BLaER1 (cell line): ENCODE results near the gene FN3K.
"Not testable (repeated sequence)": the region's sequence is repeated elsewhere in the genome, so short reads cannot be mapped to it uniquely, and the experiment has no call there.

Experiments
- H3K27ac ChIP-seq: shearing (Covaris generic); formaldehyde crosslinking; 2 replicates; pipeline ENCODE4 v1.8.1; 2022
- H3K27me3 ChIP-seq: shearing (Covaris generic); formaldehyde crosslinking; 2 replicates; pipeline ENCODE4 v1.8.1; 2022
- H3K36me3 ChIP-seq: shearing (Covaris generic); formaldehyde crosslinking; 2 replicates; pipeline ENCODE4 v1.8.1; 2022
- H3K4me1 ChIP-seq: shearing (Covaris generic); formaldehyde crosslinking; 2 replicates; pipeline ENCODE4 v1.8.1; 2022
- H3K4me2 ChIP-seq: shearing (Covaris generic); formaldehyde crosslinking; 2 replicates; pipeline ENCODE4 v1.8.1; 2022
- H3K4me3 ChIP-seq: shearing (Covaris generic); formaldehyde crosslinking; 2 replicates; pipeline ENCODE4 v1.8.1; 2022
- H3K9ac ChIP-seq: shearing (Covaris generic); formaldehyde crosslinking; 2 replicates; pipeline ENCODE4 v1.8.1; 2022
- H3K9me3 ChIP-seq: shearing (Covaris generic); formaldehyde crosslinking; 2 replicates; pipeline ENCODE4 v1.8.1; 2022
- H4K20me1 ChIP-seq: shearing (Covaris generic); formaldehyde crosslinking; 2 replicates; pipeline ENCODE4 v1.8.1; 2022
- Cebpa-rat ChIP-seq: shearing (Covaris generic); IDR thresholded peaks from 2 replicates; pipeline ENCODE4 v1.8.1; 2022

The FN3K gene

DNA sequence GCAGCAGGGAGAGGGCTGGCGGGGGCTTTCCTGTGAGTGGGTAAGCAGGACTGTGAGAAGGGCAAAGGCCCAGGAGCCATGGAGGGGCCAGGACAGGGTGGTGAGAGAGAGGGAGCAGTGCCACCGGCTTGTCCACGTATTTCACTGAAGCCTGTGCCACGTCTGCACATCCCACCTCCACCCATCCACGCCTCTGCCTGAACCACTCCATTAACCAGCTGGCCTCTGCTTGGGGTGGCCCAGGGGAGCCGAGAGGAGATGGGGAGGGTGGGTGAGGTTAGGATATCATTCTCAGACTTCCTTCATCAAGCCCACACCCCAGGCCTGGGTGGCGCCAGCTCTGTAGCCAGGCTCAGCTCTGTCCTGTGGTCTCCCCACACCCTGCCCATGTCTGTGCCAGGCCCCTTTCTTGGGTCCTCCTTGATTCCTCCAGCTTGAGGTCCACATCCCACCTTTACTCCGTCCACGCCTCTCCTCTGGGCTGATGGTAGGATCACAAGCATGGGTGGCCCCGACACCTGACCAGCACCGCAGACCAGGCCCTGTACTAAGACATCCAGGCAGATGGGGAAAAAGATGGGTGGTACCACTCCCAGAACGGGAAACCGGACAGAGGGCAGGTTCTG lies 3.2 kb upstream of the FN3K start:
- Histone ChIP-seq H3K36me3 (peaks cover 72% of the 10 kb centered on the region), H3K9me3 (peaks cover 29% of the 10 kb centered on the region), H3K4me3 (no peak overlapping the region), H3K27me3 (peaks cover 29% of the 10 kb centered on the region), H3K9ac (no peak overlapping the region), H3K27ac (no peak overlapping the region), H3K4me1 (no peaks in the 10 kb centered on the region), H4K20me1 (no peaks in the 10 kb centered on the region), H3K4me2 (no peak overlapping the region)
- TF ChIP-seq Cebpa-rat = no peak

DNA sequence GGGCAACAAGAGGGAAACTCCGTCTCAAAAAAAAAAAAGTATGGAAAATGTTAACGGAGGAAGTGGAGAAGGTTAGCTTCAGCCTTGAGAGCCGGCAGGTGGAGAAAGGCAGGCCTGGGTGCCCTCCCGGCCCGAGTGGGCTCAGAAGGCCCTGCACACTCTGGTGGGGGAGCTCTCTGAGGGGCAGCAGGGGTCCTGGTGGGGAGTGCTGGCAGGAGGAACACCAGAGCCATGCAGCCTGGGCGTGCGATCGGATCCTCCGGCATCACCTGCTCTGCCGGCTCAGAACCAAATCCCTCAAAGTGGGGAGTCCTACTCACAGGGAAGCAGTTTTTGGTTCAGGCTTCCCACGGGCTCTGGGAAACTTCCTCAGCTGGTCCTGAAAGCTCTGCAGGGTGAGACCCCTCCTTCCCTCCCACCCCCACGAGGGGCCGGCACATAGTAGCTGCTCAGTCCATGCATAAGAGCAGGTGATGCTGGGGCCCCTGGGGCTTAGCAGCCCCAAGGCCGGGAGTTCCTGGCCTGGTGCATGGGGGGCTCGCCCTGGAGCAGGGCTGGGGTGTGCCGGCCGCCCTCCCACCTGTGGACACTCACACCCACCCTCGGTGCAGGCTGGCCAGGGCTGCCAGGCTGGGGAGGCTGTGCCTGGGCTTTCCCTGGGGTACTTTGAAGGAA lies 1.2 kb downstream of the FN3K start:
- Histone ChIP-seq H4K20me1 (no peaks in the 10 kb centered on the region), H3K36me3 (peaks cover 54% of the 10 kb centered on the region), H3K4me2 (no peak overlapping the region), H3K4me3 (no peak overlapping the region), H3K9me3 (peaks cover 52% of the 10 kb centered on the region), H3K4me1 (no peaks in the 10 kb centered on the region), H3K9ac (no peak overlapping the region), H3K27me3 (peaks cover 29% of the 10 kb centered on the region), H3K27ac (no peak overlapping the region)
- TF ChIP-seq Cebpa-rat = no peak

DNA sequence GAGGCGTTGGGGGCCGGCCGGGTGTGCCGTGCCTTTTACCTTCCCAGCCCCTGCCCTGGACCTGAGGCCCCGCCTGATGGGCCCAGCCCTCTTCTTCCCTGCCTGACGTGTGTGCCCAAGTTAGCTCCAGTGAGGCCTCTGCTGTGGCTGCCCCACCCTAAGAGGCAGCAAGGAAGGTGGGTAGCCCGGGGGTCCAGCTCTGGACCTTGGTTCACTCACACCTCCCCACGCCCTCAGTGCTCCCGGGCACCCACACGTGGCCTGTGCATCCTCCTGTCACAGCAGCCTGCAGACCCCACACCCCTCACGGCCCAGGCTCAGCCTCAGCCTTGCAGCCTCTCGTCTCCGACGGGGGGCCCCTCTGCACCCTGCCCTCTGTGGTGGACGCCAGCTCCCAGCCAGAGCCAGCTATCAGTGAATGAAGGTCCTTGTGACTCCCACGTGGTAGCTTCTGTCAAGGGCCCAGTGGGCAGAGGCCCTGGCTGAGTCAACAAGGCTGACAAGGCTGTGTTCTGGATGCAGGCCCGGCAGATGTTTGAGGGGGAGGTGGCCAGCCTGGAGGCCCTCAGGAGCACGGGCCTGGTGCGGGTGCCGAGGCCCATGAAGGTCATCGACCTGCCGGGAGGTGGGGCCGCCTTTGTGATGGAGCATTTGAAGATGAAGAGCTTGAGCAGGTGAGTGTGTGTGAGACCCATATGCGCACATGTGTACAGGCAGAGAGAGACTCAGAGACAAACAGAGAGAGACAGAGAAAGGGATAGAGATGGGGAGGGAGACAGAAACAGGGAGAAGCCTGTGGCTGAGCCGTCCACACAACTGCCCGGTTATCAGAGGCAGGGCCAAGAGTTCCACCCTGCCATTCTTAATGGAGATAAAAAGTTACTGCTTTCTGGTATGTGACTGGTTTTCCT lies 2.8 kb downstream of the FN3K start:
- Histone ChIP-seq H3K27me3 (peaks cover 29% of the 10 kb centered on the region), H3K36me3 (peaks cover 49% of the 10 kb centered on the region), H3K9ac (no peak overlapping the region), H3K4me2 (no peak overlapping the region), H3K4me1 (no peaks in the 10 kb centered on the region), H4K20me1 (no peaks in the 10 kb centered on the region), H3K4me3 (no peak overlapping the region), H3K9me3 (peaks cover 52% of the 10 kb centered on the region), H3K27ac (no peak overlapping the region)
- no peak for TF ChIP-seq Cebpa-rat

DNA sequence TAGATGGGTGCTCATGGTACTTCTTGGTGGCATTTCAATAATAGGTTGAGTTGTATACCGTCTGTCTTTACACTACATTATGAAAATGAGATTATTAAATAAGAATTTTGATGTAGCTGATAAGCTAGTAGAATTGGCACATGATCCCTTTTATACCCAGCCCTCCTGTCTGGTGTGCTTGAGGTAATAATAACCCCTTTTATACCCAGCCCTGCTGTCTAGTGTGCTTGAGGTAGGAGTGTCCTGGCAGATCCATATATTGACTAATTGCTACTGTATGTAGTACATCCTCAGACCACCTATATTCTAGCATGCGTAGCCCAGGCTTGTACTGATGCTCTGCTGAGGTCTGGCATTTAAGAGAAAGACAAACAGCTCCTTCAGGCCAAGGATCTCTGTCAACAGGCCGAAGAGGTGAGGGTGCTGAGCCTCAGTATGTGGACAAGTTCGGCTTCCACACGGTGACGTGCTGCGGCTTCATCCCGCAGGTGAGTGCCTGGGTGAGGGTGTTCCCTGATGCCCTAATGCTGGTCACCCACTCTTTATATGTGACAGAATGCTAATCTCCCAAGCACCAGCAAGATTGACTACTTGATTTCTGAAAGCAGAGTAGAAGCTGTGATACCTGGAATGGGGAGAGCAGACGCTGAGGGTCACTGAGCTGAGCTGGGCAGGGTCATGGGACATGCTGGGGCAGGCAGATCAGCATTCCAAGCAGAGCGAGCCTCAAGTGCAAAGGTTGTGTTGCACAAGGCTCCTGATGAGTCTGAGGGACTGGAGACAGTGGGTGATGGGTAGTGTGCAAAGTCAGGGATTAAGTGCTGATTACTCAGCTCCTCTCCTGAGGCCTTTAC lies 5.7 kb downstream of the FN3K start:
- Histone ChIP-seq H3K4me2 (no peak overlapping the region), H3K4me1 (no peaks in the 10 kb centered on the region), H3K9ac (no peak overlapping the region), H3K27ac (no peak overlapping the region), H3K9me3 (peaks cover 59% of the 10 kb centered on the region), H3K36me3 (peaks cover 44% of the 10 kb centered on the region), H4K20me1 (no peaks in the 10 kb centered on the region), H3K4me3 (no peak overlapping the region), H3K27me3 (peaks cover 9% of the 10 kb centered on the region)
- TF ChIP-seq Cebpa-rat = no peak

DNA sequence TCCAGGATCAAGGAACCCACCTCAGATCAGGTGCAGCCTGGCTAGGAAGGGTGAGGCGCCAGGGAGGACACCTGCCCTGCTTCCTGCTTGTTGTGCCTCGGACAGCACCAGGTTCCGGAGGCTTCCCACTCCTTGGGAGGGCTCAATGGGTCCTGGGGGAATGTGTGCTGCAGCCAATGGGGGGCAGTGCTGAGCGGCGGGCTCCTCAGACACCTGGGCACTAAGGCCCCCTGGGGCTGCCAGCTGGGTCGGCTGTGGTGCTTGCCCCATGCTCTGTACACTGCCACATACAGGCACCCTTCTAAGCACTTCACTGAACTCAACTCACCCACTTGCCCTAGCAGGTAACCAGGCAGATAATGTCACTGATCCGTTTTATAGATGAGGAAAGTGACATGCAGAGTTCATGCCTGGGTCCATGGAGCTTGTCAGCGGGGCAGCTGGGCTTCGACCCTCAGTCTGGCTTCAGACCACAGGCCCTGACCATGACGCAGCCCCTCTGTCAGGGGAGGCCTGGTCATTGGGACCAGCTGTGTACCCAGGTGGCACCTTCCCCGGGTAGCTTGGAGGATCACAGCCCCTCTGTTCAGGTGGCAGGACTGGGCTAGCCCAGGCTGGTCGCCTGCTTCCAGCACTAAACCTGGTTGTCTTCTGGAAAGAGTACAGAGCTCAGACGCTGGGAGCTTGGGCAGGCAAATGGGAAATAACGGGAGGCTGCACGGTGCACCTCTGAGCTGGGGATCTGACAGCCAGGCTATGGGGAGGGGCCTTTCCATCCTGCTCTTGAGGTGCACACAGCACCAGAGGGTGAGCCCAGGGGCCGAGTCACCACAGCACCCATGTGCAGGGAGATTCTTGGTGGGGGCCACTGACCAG lies 8.2 kb downstream of the FN3K start:
- H3K27me3 ChIP-seq = no peaks in the 10 kb centered on the region
- no peak for TF ChIP-seq Cebpa-rat
- H3K4me2 ChIP-seq = no peak overlapping the region
- H3K9me3 ChIP-seq = peaks cover 80% of the 10 kb centered on the region
- H3K27ac ChIP-seq = no peak overlapping the region
- no peak overlapping the region for H3K9ac ChIP-seq
- H3K4me3 ChIP-seq = no peak overlapping the region
- no peaks in the 10 kb centered on the region for H3K4me1 ChIP-seq
- H4K20me1 ChIP-seq = no peaks in the 10 kb centered on the region
- peaks cover 46% of the 10 kb centered on the region for H3K36me3 ChIP-seq

DNA sequence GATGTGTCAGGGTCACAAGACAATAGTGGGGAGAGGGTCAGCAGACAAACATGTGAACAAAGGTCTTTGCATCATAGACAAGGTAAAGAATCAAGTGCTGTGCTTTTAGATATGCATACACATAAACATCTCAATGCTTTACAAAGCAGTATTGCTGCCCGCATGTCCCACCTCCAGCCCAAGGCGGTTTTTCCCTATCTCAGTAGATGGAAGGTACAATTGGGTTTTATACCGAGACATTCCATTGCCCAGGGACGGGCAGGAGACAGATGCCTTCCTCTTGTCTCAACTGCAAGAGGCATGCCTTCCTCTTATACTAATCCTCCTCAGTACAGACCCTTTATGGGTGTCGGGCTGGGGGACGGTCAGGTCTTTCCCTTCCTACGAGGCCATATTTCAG lies 9.3 kb downstream of the FN3K start:
- not testable (repeated sequence) for H3K27me3 ChIP-seq, H3K4me2 ChIP-seq, H3K4me3 ChIP-seq, H4K20me1 ChIP-seq, H3K27ac ChIP-seq, H3K4me1 ChIP-seq, H3K9ac ChIP-seq
- Histone ChIP-seq H3K36me3 (peaks cover 52% of the 10 kb centered on the region), H3K9me3 (peaks cover 87% of the 10 kb centered on the region)

DNA sequence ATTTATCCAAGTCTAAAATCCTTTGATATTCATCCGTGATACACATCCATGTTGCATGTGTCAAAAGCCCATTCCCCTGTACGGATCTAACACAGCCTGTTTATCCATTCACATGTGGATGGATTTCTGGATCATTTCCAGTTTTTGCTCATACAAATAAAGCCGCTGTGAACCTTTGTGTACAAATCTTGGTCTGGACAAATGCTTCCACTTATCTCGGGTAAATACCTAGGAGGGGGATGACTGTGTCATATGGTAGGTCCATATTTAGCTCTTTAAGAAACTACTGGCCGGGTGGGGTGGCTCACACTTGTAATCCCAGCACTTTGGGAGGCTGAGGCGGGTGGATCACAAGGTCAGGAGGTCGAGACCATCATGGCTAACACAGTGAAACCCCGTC lies 10.1 kb downstream of the FN3K start:
- H3K9me3 ChIP-seq = peaks cover 87% of the 10 kb centered on the region
- H3K36me3 ChIP-seq = peaks cover 50% of the 10 kb centered on the region
- H3K27me3 ChIP-seq = no peaks in the 10 kb centered on the region
- H3K4me2 ChIP-seq = no peak overlapping the region
- H3K4me1 ChIP-seq = no peaks in the 10 kb centered on the region
- TF ChIP-seq Cebpa-rat = no peak
- H3K4me3 ChIP-seq = no peak overlapping the region
- H3K9ac ChIP-seq = no peak overlapping the region
- H3K27ac ChIP-seq = no peak overlapping the region
- no peaks in the 10 kb centered on the region for H4K20me1 ChIP-seq

DNA sequence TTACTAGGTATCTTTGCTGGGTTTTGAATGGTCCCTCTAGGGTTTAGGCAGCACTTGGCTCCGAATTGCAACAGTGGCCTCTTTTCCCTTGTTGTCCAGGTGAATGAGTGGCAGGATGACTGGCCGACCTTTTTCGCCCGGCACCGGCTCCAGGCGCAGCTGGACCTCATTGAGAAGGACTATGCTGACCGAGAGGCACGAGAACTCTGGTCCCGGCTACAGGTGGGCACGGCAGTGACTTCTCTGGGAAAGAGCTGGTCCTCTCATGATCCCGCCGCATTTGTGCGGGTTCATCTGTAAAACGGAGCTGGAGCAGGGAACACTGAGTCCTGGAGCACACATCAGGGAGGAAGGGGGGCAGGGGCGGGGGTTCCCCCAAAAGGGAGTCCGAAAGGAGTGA lies 13.3 kb downstream of the FN3K start:
- peaks cover 56% of the 10 kb centered on the region for H3K9me3 ChIP-seq
- no peaks in the 10 kb centered on the region for H3K27me3 ChIP-seq
- H4K20me1 ChIP-seq = peaks cover 18% of the 10 kb centered on the region
- H3K4me3 ChIP-seq = no peak overlapping the region
- no peak overlapping the region for H3K9ac ChIP-seq
- no peak overlapping the region for H3K27ac ChIP-seq
- H3K4me1 ChIP-seq = peaks cover 13% of the 10 kb centered on the region
- no peak overlapping the region for H3K4me2 ChIP-seq
- peaks cover 22% of the 10 kb centered on the region for H3K36me3 ChIP-seq
- no peak for TF ChIP-seq Cebpa-rat
